DMS53 treated with DMSO at 0.1 percent for 48 hours (cell line): Measurements from ENCODE around the gene PRPH2.

Experiments used
- DNase-seq: peaks from one replicate; lab custom pipeline; 2025; ENCODE audit not compliant: unreplicated experiment; lab: John Stamatoyannopoulos, UW

Gene PRPH2

DNA sequence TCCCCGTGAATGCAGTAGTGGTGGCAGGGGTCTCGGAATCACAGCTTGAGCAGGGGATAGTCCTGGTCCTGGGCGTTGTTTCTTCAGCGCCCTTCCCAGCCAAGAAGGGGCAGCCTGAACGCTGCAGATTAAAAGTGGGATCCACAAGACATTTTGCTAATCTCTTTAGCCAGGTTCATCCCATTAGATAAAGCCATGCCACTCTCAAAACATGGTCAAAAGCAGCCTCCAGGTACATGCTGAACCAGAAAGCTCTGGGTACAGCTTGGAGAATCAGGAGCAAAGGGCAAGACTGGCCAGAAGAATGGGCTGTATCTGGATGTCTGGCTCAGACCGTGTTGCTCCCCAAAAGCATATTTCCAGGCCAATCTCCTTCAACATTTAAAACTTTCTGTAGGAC, at the start of gene PRPH2:
Gene PRPH2 (minus strand): TSS at position 101 of the 400 bp plus-strand sequence. CDS start 263 bp downstream, outside the sequence.
- no peak for DNase-seq

DNA sequence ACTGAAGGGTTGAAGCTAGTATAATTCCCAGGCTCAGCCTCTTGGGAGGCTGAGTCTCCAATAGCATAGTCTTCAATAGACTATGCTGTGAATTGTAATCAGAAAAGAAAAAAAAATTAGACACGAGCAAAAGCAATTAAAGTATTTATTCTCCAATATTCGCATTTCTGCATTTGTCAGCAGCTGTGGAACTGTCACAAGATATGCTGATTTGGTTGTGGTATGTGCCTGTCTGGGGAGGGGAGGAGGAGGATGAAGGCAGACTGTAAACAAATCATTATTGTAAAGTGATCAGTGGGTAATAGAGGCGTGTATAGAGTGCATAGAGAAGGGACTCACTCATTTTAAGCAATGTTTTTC, 49.3 kb upstream of the PRPH2 start:
- DNase-seq, result no peak

DNA sequence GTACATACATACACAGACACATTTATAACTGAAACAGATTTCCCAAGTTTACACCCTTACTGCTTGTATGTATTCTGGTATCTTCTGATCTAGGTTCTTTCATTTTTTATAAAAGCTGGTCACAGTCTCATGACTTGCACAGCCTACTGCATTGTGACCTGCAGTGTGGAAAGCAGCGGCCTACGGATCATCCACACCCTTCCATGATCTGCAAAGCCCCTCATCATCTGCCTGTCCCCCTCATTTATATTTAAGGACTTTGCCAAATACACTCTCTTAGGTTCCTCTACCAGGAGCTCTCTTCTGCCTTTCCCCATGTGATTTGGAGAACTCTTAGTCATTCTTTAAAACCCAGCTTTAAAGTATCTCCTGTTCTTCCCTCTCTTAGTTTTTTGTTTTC, 47.4 kb upstream of the PRPH2 start:
- no peak for DNase-seq

GRCh38 chr6:42769051-42769450, 46.7 kb upstream of the PRPH2 start:
- no peak for DNase-seq

DNA sequence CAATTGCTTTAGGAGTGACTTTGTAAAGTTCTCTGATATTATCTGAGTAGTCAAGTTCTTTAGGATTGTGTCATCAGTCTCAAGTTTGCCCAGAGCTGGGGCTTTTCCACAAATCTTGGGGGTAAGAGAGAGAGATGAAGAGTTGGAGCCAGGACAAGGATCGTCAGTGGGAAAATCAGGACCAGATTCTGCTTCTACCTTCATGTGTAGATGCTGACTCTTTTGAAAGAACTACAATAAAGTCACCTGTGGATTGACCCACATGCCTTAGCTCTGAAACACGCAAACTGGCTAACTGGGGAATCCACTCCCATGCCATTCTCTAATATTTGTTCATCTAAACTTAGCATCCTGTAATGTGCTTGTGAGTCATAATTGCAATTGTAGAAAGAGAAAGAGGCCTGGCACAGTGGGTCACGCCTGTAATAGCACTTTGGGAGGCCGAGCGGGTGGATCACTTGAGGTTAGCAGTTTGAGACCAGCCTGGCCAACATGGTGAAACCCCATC, 43.8 kb upstream of the PRPH2 start:
- DNase-seq, result no peak

- no peak for DNase-seq
These were observed 42.7 kb upstream of the PRPH2 start for GRCh38 chr6:42764911-42765648.

DNA sequence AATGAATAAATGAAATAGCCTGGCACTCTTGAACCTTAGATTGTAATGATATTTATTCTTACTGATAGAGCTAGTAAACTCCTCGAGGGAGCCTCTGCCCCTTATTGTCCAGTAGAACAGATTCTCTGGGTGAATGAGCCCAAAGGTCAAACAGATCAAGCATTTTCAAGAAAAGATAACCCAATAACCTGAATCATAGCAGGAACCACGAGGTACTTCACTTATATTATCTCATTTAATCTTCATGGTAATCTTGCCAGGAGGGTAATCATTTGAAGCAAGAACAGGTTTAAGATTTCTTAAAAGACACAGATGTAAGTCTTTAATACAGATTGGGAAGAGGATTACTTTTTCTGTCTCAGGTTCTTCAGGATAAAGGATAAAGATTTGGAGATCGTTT, 40.6 kb upstream of the PRPH2 start:
- no peak for DNase-seq

DNA sequence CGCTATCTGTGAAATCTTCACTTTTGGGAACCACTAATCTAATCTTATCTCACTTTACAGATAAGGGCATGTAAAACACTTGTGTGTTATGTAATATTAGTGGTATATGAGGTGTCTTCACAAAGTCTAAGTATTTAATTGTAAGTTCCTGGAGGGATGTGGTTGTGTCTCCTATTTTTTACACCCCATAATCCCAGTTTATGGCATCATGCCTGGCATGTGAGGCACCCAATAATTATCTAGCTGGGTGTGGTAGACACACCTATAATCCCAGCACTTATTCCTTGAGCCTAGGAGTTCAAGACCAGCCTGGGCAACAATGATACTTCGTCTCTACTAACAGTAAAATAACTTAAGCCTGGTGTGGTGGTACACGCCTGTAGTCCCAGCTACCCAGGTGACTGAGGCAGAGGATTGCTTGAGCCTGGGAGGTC, 40.0 kb upstream of the PRPH2 start:
- DNase-seq, result no peak

- DNase-seq, result no peak
These were observed 39.1 kb upstream of the PRPH2 start for GRCh38 chr6:42761287-42762067.

- no peak for DNase-seq
These were observed 36.5 kb upstream of the PRPH2 start for GRCh38 chr6:42758756-42759430.

DNA sequence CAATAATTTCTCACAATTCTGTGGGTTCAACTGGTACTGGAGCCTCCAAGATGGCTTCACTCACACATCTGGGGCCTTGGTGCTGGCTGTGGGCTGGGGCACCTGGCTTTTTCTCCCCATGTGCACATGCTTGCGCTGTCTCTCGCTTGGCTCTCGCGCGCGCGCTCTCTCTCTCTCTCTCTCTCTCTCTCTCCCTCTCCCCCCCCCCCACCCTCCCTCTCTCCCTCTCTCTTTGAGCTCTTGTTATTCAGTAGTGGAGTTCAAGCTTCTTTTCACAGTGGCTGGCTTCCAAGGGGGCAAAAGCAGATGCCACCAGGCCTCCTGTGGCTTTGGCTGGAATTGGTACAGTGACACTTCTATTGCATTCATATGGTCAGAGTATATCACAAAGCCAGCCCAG, 34.3 kb upstream of the PRPH2 start:
- no peak for DNase-seq

- DNase-seq, result no peak
These were observed 32.4 kb upstream of the PRPH2 start for GRCh38 chr6:42754759-42755158.

GRCh38 chr6:42751055-42751454, 28.7 kb upstream of the PRPH2 start:
- no peak for DNase-seq

DNA sequence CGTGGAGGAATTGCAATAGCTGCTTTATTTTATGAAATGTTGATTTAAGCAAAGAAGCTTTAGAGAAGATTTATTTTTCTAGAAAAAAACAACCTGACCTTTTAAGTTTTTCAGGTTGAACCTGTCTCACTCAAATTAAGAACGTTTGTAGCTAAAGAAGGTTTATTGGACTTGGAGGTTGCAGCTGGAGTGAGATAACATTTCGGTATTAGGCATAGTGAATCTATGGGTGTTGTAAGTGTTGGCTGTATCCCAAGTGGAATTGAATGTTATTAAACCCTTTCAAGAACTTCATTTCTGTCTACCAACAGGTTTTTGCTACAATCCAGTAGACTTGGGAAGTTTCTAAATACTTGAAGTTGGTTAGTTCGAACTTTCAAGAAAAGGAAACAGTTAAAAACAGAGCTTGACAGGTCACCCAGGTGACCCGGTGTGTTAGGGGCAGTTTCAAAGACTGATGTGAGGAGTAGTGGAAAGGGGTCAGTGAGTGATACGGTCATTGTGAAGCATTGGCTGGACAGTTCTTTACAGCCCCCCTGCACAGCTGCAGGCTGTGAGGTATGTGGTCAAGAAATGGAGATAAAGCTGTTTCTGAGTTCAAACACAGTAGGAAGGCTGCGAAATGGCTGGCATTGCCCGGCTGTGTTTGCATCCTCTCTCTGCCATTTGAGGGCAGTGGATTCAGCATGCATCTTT, 26.0 kb upstream of the PRPH2 start:
- no peak for DNase-seq

DNA sequence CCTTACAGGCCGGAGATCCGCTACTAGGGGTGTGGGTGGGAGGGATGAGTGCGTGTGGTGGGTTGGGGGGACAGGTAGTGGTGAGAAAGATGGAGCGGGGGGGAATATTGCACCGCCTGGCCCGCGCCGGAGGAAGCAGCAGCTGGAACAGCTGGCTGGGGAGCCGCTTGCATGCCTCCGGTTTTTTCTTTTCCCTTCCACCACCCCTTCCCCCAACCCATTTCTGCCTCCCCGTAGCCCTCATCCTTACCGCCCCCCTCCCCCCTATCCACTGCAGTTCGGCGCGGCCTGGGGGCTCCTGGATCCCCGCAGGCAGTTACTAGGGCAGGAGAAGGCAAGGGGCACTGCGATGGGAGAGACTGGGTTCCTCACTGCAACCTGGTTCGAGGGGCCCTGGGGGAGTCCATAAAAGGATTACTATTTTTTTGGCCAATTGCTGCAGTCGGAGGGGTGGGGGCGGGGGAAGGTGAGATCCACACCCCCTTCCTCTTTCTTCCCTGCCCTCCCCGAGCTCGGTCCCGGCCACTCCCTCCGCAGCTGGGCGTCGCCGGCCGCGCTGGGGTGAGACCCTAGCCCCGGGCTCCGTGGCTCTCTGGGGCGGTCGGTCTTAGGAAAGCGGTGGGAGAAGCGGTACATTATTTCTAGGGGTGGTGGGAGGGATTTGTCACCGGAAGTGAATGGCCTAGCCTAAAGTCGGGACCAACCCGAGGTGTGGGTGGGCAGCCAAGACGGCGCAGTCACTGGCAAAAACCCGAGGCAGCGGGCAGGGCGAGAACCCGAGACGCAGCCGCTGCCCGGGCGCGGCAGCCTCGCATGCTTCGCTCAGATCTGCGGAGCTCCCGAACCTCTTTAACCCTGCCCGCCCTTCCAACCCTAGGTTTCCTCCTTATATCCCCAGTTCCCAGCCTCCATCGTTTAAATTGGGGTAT, 24.3 kb upstream of the PRPH2 start:
- DNase-seq, result peak; percentile 66

GRCh38 chr6:42745640-42746462, 23.5 kb upstream of the PRPH2 start, which contains the start of gene TBCC:
Gene TBCC (minus strand): TSS chr6:42746103. CDS start chr6:42746073, 30 bp downstream.
- peak; percentile 96 for DNase-seq

DNA sequence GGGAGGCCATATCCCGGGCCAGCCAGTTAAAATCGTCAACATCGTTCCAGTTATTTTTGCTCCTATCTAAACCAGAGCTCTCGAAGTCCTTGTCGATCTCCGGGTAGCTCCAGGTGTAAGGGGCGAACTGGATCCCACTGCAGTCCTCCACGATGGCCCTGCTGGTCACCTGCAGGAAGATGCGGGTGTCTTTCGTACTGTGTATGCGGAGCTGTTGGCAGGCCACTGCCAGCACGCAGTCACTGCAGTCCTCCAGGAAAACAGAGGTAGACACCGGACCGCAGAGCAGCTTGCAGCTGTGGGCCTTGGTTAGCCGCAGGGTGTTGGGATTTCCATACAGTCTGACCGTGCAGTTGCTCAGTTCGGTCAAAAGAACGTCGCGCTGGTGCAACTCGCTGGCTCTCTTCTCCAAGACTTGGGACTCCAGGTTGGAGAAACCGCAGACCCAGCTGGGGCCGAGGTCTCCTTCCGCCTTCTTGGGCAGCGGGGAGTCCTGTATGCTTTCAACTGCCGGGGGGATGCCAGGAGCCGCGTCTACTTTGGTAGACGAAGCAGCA, 22.8 kb upstream of the PRPH2 start:
- no peak for DNase-seq

DNA sequence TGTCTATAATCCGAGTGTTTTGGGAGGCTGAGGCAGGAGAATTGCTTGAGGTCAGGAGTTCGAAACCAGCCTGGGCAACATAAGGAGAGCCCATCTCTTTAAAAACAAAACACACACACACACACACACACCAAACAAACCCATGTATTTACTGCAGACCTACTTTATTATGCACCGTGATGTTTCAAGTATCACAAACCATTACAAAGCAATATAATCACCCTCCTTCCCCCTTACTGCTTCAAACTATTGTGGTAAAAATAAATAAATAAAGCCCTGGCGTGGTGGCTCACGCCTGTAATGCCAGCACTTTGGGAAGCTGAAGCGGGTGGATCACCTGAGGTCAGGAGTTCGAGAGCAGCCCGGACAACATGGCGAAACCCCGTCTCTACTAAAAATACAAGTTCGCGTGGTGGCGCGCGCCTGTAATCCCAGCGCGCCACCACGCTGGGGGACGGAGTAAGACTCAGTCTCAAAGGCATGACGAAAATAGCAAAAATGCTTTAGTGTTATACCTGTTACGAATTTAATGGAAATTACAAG, 22.0 kb upstream of the PRPH2 start:
- no peak for DNase-seq
